HG03575 (cell line): ENCODE results near the gene FXYD1.

Experiments used
- ATAC-seq: cut with Tn5 transposase; IDR thresholded peaks from one replicate; pipeline ENCODE4 v1.9.1; 2021; ENCODE audit not compliant: unreplicated experiment, insufficient number of reproducible peaks, low FRiP score; ENCODE audit errors: extremely low read depth

The FXYD1 gene

DNA sequence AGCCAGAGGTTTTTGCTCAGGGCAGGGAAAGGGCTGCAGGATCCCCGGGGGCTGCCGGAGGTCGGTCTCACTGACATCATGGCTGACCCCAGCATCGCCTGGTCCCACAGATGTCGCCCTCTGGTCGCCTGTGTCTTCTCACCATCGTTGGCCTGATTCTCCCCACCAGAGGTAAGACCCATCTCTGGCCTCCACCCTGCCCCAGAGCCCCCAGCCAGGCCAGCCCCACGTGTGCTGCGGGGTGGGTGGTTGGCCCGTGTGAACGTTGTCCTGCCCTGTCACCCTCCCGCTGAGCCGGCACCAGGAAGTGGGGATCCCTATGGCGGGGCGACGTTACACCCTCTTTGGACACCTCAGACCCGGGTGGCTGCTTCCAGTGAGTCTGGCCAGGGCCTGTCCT is 16.8 kb downstream of the FXYD1 start:
- ATAC-seq = no peak

- ATAC-seq = no peak
Measured at GRCh38 chr19:35155981-35156672, 17.5 kb downstream of the FXYD1 start.

DNA sequence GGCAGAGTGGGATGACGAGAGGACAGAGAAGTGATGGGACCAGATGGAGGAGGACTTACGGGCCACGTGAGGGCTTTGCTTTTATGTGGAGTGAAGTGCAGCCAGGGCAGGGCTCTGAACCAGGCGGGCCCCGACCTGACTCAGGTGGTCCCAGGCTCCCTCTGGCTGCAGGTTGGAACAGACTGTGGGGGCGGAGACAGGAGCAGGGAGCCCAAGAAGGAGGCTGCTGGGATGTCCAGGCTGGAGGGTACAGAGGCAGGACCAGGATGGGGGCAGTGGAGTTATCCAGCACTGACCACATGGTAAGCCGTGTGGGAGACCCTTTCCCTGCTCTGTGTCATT is 18.0 kb downstream of the FXYD1 start:
- ATAC-seq = no peak

DNA sequence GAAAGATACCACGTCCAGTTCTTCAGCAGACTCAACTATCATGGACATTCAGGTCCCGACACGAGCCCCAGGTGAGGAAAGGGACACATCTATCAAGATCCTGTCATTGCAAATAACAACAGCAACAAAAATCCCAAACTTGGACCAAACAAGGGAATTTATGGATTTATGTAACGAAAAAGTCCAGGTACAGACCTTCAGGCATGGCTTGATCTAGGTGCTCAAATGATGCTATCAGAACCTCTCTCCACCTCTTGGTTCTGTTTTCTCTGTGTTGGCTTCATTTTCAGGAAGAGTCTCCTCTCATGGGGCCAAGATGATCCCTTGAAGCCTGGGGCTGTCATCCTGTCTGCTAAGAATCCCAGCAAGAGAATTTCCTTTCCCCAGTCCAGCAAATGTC is 18.8 kb downstream of the FXYD1 start:
- no peak for ATAC-seq

- no peak for ATAC-seq
Measured at GRCh38 chr19:35159606-35160005, 21.0 kb downstream of the FXYD1 start.

- ATAC-seq = no peak
Measured at GRCh38 chr19:35160629-35161433, 22.2 kb downstream of the FXYD1 start.

DNA sequence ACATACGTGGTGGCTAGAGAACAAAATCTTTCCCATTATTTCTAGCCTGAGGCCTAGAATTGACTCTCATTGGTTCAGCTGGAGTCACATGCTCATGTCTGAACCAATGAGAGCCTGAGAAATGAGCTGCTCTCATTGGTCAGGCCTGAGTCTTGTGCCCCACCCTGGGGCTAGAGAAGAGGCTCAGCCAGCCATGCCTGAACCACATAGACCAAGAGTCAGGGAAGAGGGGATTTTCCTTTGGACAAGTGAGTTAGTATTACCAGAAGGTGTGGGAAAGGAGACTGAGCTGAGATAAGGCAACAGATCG is 22.8 kb downstream of the FXYD1 start:
- no peak for ATAC-seq

GRCh38 chr19:35162471-35163326 is 24.1 kb downstream of the FXYD1 start:
- ATAC-seq = no peak

GRCh38 chr19:35164418-35164817 is 25.8 kb downstream of the FXYD1 start:
- no peak for ATAC-seq

DNA sequence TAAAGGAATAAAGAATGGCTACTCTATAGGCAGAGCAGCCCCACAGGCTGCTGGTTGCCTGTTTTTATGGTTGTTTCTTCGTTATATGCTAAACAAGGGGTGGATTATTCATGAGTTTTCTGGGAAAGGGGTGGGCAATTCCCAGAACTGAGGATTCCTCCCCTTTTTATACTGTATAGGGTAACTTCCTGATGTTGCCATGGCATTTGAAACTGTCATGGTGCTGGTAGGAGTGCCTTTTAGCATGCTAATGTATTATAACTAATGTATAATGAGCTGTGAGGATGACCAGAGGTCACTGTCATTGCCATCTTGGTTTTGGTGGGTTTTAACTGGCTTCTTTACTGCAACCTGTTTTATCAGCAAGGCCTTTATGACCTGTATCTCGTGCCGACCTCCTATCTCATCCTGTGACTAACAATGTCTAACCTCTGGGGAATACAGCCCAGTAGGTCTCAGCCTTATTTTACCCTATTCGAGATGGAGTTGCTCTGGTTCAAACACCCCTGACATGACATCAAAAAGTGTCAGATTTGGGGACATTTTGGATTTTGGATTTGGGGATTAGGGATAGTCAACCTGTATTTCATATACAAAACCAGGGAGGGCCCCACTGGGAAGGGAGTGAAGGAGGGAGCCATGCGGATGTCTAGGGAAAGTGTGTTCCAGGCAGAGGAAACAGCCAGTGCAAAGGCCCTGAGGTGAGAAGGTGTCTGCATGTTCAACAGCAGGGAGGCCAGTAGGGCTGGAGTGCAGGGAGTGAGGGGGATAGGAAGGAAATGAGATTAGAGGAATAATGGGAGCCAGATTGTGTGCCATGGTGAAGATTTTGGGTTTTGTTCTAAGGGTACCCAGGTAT is 26.8 kb downstream of the FXYD1 start:
- ATAC-seq = no peak

DNA sequence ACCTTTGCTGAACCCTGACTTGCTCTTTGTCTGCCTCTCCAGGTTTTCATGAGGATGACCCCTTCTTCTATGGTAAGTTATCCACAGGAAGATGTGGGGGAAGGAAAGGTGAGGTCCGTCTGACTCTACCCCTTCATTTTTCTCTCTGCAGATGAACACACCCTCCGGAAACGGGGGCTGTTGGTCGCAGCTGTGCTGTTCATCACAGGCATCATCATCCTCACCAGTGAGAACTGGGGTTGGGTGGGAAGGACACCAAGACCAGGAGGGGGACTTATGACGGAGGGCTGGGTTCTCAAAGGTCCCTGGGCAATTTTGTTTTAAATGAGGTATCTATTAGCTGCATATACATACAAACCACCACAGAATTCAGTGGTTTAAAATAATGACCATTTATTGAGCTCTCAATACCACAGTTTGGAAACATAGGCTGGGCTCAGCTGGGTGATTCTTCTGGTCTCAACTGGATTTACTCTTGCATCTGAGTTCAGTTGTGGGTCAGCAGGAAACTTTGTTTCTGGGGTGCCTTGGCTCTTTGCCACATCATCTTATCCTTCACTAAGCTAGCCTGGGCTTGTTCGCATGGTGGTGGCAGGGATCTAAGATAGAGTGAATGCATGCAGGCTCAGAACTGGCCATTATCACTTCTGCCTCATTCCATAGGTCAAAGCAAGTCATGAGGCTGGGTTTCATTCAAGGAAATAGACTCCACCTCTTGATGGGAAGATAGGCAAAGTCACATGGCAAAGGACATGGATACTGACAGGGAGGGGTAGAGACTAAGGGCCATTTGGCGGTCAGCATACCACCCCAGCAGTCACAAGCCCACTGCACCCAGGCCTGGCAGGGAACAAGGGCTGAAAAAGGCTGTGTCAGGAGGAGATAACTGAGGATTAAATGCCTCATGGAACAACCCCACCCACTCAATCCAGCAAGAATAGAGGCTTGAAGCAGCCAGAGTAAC is 27.8 kb downstream of the FXYD1 start:
- ATAC-seq = no peak

DNA sequence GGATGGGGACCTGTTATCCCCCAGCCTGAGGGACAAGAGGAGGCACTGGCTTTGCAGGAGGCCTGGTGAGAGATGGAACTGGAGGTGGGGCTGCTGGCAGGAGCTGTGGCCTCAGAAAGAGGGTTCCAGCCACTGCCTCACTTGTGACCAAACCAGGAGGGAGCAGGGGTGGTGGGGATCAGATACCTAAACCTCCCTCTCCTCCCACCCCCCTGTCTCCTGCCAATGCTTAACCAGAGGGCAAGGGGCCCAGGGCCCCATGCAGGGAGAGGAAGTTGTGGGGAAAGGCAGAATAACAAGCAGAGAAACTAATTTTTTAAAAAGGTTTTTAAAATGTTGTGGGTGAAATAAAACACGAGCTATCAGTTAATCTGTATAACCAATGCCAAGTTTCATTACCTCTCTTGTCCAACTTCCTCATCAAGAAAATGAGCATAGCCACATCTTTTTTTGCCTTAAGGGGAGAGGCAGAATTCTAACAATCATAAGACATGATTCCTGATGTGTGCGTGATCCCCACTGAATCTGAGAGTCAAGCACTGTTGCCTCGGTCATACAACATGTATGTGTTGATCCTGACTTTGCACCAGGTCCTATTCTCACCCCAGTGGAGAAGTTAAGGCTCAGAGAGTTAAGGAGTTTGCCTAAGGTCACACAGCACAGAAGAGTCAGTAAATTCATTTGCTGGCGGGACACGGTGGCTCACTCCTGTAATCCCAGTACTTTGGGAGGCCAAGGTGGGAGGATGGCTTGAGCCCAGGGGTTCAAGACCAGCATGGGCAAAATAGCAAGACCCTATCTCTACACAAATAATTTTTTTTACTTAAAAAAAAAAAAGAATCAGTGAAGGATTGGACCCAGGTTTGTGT is 28.9 kb downstream of the FXYD1 start:
- ATAC-seq = no peak

- ATAC-seq = no peak
Measured at GRCh38 chr19:35168196-35168595, 29.6 kb downstream of the FXYD1 start.

DNA sequence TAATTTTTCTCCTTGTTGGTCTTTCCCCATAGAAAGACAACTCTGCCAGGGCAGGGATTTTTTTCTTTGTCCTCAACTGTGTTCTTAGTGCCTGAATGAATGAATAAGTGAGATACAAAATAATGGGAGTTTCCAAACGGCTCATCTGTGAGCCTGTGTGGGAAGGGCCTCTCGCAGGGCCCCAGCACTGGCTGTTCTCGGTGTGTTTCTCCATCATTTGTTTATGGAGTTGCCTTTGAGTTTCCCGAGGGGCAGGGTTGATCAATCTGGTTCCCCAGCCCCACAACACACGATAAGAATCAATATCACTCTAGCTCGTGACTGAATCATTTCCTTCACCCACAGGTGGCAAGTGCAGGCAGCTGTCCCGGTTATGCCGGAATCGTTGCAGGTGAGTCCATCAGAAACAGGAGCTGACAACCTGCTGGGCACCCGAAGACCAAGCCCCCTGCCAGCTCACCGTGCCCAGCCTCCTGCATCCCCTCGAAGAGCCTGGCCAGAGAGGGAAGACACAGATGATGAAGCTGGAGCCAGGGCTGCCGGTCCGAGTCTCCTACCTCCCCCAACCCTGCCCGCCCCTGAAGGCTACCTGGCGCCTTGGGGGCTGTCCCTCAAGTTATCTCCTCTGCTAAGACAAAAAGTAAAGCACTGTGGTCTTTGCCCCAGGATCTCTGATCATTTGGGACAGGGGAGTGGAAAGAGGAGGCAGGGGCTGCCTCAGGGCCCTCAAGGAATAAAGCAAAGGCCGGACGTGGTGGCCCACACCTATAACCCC is 30.8 kb downstream of the FXYD1 start:
- ATAC-seq = no peak

DNA sequence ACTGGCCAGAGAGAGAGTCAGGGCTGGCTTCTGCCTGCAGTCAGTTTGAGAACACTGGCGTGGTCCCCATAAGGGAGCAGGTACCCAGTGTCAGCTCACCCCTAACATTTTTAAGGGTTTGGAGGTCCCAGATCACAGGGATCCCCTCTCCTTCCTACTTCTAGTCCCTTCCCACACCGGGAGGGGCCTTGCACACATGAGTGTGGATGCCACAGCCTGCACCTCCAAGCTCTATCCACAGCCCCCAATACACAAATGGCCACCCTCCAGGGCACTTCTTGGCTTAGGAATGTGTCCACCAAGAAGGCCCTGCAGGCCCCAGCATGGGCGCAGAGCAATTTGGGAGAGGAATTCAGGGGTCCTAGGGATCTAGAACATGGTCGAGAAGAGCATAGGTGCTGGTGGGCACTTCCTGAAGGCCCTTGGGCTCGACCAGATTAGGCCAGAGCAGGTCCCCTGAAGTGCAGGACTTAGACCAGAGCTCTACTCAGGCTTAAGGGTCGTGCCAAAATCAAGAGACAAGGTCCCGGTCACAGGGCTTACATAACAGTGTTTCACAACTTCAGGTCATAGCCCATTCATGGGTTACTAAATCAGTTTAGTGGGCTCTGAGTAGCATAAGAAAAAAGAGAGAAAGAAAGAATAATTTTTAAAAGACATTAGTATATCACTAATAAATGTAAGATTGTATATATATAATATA is 31.9 kb downstream of the FXYD1 start:
- no peak for ATAC-seq

- ATAC-seq = no peak
Measured at GRCh38 chr19:35171730-35172129, 33.1 kb downstream of the FXYD1 start.
